K562 (cell line): Measurements from ENCODE around the gene MGAT5. TPM values are rescaled to one million over a fixed set of nuclear protein-coding genes. Genes with fewer than 3 reads are reported as not detected.

ENCODE experiments used
- BCL6 ChIP-seq: fragments of 250-450 bp; sonication (Bioruptor Pico); IDR thresholded peaks from 2 replicates; pipeline ENCODE4 v1.4.0; 2020
- CREM ChIP-seq: IDR thresholded peaks from 2 replicates; pipeline ENCODE4 v1.6.1; 2014; ENCODE audit warnings: antibody characterized with exemption, low read depth
- DNMT1 ChIP-seq: fragments of 450-650 bp; IDR thresholded peaks from 2 replicates; pipeline ENCODE4 v1.6.1; 2016; ENCODE audit warnings: antibody characterized with exemption, mild to moderate bottlenecking
- FOXJ2 ChIP-seq: fragments of 200-800 bp; sonication (Bioruptor generic); IDR thresholded peaks from 2 replicates; pipeline ENCODE4 v1.6.1; 2016; ENCODE audit warnings: missing genetic modification characterization, missing compliant biosample characterization
- GABPB1 ChIP-seq: sonication (generic); formaldehyde crosslinking; IDR thresholded peaks from 2 replicates; pipeline ENCODE4 v1.8.0; 2022; ENCODE audit warnings: mild to moderate bottlenecking, missing genetic modification reagents
- PHF20 ChIP-seq: fragments of 450-650 bp; IDR thresholded peaks from 2 replicates; pipeline ENCODE4 v1.6.1; 2018; ENCODE audit not compliant: partially characterized antibody
- POLR2AphosphoS5 ChIP-seq: IDR thresholded peaks from 2 replicates; pipeline ENCODE4 v1.6.1; 2011; ENCODE audit warnings: mild to moderate bottlenecking, low read depth, low read length, moderate library complexity; ENCODE audit not compliant: control insufficient read depth, insufficient read depth
- SIN3B ChIP-seq: fragments of 450-650 bp; IDR thresholded peaks from 2 replicates; pipeline ENCODE4 v1.6.1; 2017; ENCODE audit warnings: low read depth, mild to moderate bottlenecking, moderate library complexity
- ZNF444 ChIP-seq: fragments of 250-450 bp; sonication (Bioruptor Pico); IDR thresholded peaks from 2 replicates; pipeline ENCODE4 v1.4.0; 2020; ENCODE audit warnings: mild to moderate bottlenecking, moderate library complexity
- ZNF507 ChIP-seq: conservative IDR thresholded peaks from 2 replicates; pipeline ENCODE4 v1.6.1; 2017; ENCODE audit warnings: missing genetic modification characterization, missing compliant biosample characterization
- polyA plus RNA-seq, 8 experiments: library from polyadenylated mRNA; depleted of rRNA in 4 of 8; stranded (reverse) in 5 of 8; unstranded in 3 of 8; fragments of >200 nt; fragmentation: Nextera tagmentation in 2 of 8; fragmentation: Illumina TruSeq in 1 of 8; extraction: Ambion mirVana in 2 of 8; extraction: Trizol in 1 of 8; gene quantifications; 2 replicates each; pipeline versions ENCODE4 v1.2.1 to v1.2.3, GENCODE V29; 2011 to 2014; ENCODE audit warnings: inconsistent platforms in 1 of 8, missing spikeins in 1 of 8
- total RNA-seq, 7 experiments: library from RNA; depleted of rRNA in 6 of 7; stranded (reverse); fragments of >200 nt in 6 of 7; fragmentation: Illumina TruSeq in 2 of 7; extraction: Trizol in 2 of 7; gene quantifications; 2 replicates each; pipeline versions ENCODE4 v1.2.1 to v1.2.3, GENCODE V29; 2011 to 2021; ENCODE audit warnings: low replicate concordance in 1 of 7
- TF ChIP-seq, protein P1 (sequence below), 2 experiments: fragments of 450-650 bp; formaldehyde crosslinking in 1 of 2; IDR thresholded peaks; 2 replicates each; pipeline versions ENCODE4 v1.4.0 to v1.6.1; 2014 to 2020; ENCODE audit warnings: mild to moderate bottlenecking in 2 of 2, borderline replicate concordance in 1 of 2, low read depth in 1 of 2
- TF ChIP-seq, protein P2 (sequence below): fragments of 450-650 bp; IDR thresholded peaks from one replicate; pipeline ENCODE4 v1.6.1; 2018; ENCODE audit warnings: mild to moderate bottlenecking, moderate library complexity; ENCODE audit not compliant: partially characterized antibody
- TF ChIP-seq, protein P3 (sequence below): sonication (generic); IDR thresholded peaks from 2 replicates; pipeline ENCODE4 v1.6.1; 2016
- TF ChIP-seq, protein P4 (sequence below): fragments of 150-350 bp; IDR thresholded peaks from 2 replicates; pipeline ENCODE4 v1.6.1; 2014; ENCODE audit warnings: low read depth, mild to moderate bottlenecking, low read length, borderline replicate concordance

MGAT5 gene
- total and polyA plus RNA-seq, 9 of the 15 experiments (the other 6 are each of a cell fraction or from before 2014, with no cell fraction given), result 1.6 to 18.6 (median 11.1) TPM

DNA sequence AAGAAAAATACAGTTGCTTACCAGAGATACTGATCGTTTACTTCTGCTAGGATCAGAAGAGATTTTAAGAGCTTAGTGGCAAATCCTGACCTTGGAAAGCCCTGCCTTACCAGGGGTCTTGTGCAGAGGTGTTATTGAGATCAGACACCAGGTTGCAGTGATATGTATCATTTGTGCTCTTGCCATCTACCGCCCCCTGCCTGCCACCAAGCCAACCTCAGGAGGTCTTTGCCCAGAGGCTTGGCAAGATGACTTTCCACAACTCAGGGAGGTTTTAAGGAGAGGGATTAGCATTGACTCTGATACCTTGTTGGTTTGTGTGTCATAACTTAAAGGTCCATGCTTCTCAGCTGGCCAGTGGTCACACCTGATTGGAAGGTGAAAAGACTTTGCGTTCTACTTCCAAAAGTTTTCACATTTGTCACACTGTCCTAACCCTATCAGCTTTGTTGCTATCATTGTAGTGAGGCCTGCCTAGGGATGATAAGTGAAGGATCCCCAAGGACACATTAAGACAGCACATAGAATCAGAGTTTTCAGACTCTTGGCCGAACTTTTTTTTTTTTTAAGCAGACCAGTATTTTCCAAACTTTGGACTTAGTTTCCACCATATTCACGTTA lies 46.2 kb upstream of the MGAT5 start (continued):
- TF ChIP-seq, protein P1, sequence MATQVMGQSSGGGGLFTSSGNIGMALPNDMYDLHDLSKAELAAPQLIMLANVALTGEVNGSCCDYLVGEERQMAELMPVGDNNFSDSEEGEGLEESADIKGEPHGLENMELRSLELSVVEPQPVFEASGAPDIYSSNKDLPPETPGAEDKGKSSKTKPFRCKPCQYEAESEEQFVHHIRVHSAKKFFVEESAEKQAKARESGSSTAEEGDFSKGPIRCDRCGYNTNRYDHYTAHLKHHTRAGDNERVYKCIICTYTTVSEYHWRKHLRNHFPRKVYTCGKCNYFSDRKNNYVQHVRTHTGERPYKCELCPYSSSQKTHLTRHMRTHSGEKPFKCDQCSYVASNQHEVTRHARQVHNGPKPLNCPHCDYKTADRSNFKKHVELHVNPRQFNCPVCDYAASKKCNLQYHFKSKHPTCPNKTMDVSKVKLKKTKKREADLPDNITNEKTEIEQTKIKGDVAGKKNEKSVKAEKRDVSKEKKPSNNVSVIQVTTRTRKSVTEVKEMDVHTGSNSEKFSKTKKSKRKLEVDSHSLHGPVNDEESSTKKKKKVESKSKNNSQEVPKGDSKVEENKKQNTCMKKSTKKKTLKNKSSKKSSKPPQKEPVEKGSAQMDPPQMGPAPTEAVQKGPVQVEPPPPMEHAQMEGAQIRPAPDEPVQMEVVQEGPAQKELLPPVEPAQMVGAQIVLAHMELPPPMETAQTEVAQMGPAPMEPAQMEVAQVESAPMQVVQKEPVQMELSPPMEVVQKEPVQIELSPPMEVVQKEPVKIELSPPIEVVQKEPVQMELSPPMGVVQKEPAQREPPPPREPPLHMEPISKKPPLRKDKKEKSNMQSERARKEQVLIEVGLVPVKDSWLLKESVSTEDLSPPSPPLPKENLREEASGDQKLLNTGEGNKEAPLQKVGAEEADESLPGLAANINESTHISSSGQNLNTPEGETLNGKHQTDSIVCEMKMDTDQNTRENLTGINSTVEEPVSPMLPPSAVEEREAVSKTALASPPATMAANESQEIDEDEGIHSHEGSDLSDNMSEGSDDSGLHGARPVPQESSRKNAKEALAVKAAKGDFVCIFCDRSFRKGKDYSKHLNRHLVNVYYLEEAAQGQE (IDR thresholded peaks at IDR 0.05; ENCODE audit: borderline replicate concordance), result peak; percentile 85; the same call in 1 of the 2 replicates
- TF ChIP-seq, protein P1 (CRISPR knock-in tag; IDR thresholded peaks at IDR 0.05; ENCODE audit: low read depth), result no peak
- TF ChIP-seq BCL6 (CRISPR knock-in tag) (no peak), ZNF444 (CRISPR knock-in tag) (no peak), SIN3B (no peak), ZNF507 (tag) (no peak), DNMT1 (no peak), PHF20 (no peak), FOXJ2 (tag) (no peak), POLR2AphosphoS5 (no peak), CREM (0 out of 2 replicates have a peak, but pooled peaks have one; percentile 13), GABPB1 (CRISPR knock-in tag) (no peak)
- TF ChIP-seq, protein P2, sequence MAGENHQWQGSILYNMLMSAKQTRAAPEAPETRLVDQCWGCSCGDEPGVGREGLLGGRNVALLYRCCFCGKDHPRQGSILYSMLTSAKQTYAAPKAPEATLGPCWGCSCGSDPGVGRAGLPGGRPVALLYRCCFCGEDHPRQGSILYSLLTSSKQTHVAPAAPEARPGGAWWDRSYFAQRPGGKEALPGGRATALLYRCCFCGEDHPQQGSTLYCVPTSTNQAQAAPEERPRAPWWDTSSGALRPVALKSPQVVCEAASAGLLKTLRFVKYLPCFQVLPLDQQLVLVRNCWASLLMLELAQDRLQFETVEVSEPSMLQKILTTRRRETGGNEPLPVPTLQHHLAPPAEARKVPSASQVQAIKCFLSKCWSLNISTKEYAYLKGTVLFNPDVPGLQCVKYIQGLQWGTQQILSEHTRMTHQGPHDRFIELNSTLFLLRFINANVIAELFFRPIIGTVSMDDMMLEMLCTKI, result no peak
- TF ChIP-seq, protein P3, sequence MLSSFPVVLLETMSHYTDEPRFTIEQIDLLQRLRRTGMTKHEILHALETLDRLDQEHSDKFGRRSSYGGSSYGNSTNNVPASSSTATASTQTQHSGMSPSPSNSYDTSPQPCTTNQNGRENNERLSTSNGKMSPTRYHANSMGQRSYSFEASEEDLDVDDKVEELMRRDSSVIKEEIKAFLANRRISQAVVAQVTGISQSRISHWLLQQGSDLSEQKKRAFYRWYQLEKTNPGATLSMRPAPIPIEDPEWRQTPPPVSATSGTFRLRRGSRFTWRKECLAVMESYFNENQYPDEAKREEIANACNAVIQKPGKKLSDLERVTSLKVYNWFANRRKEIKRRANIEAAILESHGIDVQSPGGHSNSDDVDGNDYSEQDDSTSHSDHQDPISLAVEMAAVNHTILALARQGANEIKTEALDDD, result 0 out of 2 replicates have a peak, but pooled peaks have one; percentile 7
- TF ChIP-seq, protein P4, sequence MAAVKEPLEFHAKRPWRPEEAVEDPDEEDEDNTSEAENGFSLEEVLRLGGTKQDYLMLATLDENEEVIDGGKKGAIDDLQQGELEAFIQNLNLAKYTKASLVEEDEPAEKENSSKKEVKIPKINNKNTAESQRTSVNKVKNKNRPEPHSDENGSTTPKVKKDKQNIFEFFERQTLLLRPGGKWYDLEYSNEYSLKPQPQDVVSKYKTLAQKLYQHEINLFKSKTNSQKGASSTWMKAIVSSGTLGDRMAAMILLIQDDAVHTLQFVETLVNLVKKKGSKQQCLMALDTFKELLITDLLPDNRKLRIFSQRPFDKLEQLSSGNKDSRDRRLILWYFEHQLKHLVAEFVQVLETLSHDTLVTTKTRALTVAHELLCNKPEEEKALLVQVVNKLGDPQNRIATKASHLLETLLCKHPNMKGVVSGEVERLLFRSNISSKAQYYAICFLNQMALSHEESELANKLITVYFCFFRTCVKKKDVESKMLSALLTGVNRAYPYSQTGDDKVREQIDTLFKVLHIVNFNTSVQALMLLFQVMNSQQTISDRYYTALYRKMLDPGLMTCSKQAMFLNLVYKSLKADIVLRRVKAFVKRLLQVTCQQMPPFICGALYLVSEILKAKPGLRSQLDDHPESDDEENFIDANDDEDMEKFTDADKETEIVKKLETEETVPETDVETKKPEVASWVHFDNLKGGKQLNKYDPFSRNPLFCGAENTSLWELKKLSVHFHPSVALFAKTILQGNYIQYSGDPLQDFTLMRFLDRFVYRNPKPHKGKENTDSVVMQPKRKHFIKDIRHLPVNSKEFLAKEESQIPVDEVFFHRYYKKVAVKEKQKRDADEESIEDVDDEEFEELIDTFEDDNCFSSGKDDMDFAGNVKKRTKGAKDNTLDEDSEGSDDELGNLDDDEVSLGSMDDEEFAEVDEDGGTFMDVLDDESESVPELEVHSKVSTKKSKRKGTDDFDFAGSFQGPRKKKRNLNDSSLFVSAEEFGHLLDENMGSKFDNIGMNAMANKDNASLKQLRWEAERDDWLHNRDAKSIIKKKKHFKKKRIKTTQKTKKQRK, result no peak
